Nephron (organoid): Measurements from ENCODE around the gene UBN2.
"Not testable (repeated sequence)": the region's sequence is repeated elsewhere in the genome, so short reads cannot be mapped to it uniquely, and the experiment has no call there.

Experiments used
- H3K27ac Mint-ChIP-seq, 3 experiments: 2 replicates each; pipeline ENCODE4 v1.8.0; 2020; ENCODE audit warnings: mixed read lengths in 3 of 3, mild to moderate bottlenecking in 2 of 3, moderate library complexity in 1 of 3
- H3K27me3 Mint-ChIP-seq: 2 replicates; pipeline ENCODE4 v1.8.0; 2021; ENCODE audit warnings: low read depth, mild to moderate bottlenecking, moderate library complexity, mixed read lengths
- H3K36me3 Mint-ChIP-seq: 2 replicates; pipeline ENCODE4 v1.8.0; 2020; ENCODE audit warnings: low read depth, mixed read lengths
- H3K4me1 Mint-ChIP-seq: 2 replicates; pipeline ENCODE4 v1.8.0; 2020; ENCODE audit warnings: mixed read lengths
- H3K4me3 Mint-ChIP-seq, 3 experiments: 2 replicates each; pipeline ENCODE4 v1.8.0; 2020; ENCODE audit warnings: mild to moderate bottlenecking in 3 of 3, mixed read lengths in 3 of 3, moderate library complexity in 2 of 3
- H3K9me3 Mint-ChIP-seq: 2 replicates; pipeline ENCODE4 v1.8.0; 2020; ENCODE audit warnings: mixed read lengths
- TF ChIP-seq, protein P1 (sequence below), 3 experiments: fragments of 200-600 bp; sonication (generic); IDR thresholded peaks; one replicate each; pipeline ENCODE4 v1.5.0; 2021; ENCODE audit warnings: antibody characterized with exemption in 3 of 3; ENCODE audit not compliant: unreplicated experiment in 3 of 3

Gene UBN2

DNA sequence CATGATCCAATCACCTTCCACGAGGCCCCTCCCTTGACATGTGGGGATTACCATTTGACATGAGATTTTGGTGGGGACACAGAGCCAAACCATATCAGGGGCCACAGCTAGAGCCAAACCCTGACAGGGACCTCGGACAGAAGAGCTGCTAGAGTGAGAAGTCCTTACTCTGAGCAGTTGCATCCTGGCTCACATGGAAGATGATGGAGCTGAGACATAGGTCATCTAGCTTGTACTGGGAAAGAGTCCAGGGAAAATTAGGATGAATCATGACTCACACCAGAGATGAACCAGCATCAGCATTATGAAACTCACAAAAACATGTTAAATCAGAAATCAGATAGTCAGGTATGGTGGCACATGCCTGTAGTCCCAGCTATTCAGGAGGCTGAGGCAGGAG lies 97.3 kb downstream of the UBN2 start:
- TF ChIP-seq, protein P1, sequence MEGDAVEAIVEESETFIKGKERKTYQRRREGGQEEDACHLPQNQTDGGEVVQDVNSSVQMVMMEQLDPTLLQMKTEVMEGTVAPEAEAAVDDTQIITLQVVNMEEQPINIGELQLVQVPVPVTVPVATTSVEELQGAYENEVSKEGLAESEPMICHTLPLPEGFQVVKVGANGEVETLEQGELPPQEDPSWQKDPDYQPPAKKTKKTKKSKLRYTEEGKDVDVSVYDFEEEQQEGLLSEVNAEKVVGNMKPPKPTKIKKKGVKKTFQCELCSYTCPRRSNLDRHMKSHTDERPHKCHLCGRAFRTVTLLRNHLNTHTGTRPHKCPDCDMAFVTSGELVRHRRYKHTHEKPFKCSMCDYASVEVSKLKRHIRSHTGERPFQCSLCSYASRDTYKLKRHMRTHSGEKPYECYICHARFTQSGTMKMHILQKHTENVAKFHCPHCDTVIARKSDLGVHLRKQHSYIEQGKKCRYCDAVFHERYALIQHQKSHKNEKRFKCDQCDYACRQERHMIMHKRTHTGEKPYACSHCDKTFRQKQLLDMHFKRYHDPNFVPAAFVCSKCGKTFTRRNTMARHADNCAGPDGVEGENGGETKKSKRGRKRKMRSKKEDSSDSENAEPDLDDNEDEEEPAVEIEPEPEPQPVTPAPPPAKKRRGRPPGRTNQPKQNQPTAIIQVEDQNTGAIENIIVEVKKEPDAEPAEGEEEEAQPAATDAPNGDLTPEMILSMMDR (IDR thresholded peaks at IDR 0.05; ENCODE audit: unreplicated experiment in 3 of 3), result no peak
- Mint-ChIP-seq H3K27me3 (peaks cover 4% of the 10 kb centered on the region), H3K4me3 (no peak overlapping the region), H3K36me3 (no peaks in the 10 kb centered on the region), H3K27ac (peak overlapping the region in 2 of 3 experiments; percentile 52 to 80), H3K9me3 (no peaks in the 10 kb centered on the region), H3K4me1 (peaks cover 9% of the 10 kb centered on the region)

DNA sequence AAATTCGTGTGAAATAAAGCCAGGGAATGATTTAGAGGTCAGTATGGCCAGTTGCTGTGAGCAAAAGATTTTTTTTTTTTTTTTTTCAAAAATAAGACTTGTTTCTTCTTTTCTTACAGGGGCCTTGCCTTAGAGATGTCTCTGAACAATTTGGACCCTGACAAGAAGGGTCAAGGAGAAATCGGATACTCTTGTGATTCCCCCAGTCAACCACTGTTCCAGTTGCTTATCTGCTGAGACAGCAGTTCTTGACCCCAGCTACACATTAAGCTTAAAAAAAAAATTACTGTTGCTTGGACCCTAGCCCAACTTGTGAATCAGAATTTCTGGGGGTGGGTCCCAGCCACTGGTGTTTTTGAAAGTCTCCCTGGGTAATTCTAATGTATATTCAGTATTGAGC lies 98.1 kb downstream of the UBN2 start:
- H3K36me3 Mint-ChIP-seq, result no peaks in the 10 kb centered on the region
- H3K4me1 Mint-ChIP-seq, result peaks cover 9% of the 10 kb centered on the region
- peak overlapping the region in 2 of 3 experiments; percentile 40 to 80 for H3K27ac Mint-ChIP-seq
- peaks cover 4% of the 10 kb centered on the region for H3K27me3 Mint-ChIP-seq
- H3K4me3 Mint-ChIP-seq, result no peak overlapping the region
- TF ChIP-seq, protein P1 (IDR thresholded peaks at IDR 0.05; ENCODE audit: unreplicated experiment in 3 of 3), result no peak
- no peaks in the 10 kb centered on the region for H3K9me3 Mint-ChIP-seq

DNA sequence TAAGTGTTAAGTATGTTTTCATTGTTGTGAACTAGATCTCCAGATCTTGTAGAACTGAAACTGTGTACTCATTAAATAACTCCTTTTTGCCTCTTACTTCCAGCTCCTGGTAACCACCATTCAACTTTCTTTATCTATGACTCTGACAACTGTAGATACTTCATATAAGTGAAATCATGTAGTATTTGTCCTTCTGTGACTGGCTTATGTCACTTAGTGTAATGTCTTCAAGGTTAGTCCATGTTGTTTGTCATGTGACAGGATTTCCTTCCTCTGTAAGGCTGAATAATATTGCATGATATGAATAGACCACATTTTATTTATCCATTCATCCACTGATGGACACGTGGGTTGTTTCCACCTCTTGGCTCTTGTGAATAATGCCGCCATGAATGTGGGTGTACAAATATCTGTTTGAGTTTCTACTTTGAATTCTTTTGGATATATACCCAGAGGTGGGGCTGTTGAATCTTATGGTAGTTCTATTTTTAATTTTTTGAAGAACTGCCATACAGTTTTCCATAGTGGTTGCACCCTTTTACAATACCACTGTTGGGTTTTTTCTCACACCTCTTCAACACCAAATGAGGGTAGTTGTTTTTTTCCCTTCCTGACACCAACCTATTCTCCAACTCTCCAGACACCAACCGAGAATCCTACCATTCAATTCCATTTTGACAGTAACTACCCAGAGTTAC lies 99.4 kb downstream of the UBN2 start:
- H3K27ac Mint-ChIP-seq, result no peak overlapping the region
- H3K36me3 Mint-ChIP-seq, result no peaks in the 10 kb centered on the region
- TF ChIP-seq, protein P1 (IDR thresholded peaks at IDR 0.05; ENCODE audit: unreplicated experiment in 3 of 3), result no peak
- H3K27me3 Mint-ChIP-seq, result peaks cover 4% of the 10 kb centered on the region
- peaks cover 9% of the 10 kb centered on the region for H3K4me1 Mint-ChIP-seq
- H3K9me3 Mint-ChIP-seq, result no peaks in the 10 kb centered on the region
- H3K4me3 Mint-ChIP-seq, result no peak overlapping the region

DNA sequence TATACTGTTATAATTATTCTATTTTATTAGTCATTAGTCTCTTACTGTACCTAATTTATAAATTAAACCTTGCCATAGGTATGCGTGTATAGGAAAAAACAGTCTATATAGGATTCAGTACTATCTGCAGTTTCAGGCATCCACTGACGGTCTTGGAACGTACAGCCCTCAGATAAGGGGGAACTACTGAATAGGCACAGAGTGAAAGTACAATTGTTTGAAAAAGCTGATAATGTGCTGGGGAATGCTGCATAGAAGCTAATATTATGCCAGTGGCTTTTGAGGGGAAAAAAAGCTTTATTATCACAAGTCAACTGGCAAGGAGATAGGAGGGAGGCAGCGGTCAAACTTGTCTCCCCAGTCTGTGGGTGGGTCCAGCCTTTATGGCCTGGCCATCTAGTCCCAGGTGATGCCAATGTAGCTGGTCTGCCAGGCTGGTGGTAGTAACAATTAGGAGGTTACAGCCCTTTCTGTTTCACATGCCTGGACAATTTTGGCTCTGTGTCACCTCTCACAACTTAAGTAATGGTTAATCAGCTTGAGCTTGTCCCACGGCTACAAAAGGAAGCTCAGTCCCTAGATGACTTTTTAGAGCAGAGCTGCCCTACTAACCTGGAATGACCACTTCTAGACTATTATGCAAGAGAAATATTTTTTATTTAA lies 101.8 kb downstream of the UBN2 start:
- Mint-ChIP-seq H3K27ac (no peak overlapping the region), H3K27me3 (peaks cover 4% of the 10 kb centered on the region), H3K36me3 (no peaks in the 10 kb centered on the region), H3K4me3 (no peak overlapping the region), H3K4me1 (peaks cover 9% of the 10 kb centered on the region), H3K9me3 (no peaks in the 10 kb centered on the region)
- TF ChIP-seq, protein P1 (IDR thresholded peaks at IDR 0.05; ENCODE audit: unreplicated experiment in 3 of 3), result no peak

DNA sequence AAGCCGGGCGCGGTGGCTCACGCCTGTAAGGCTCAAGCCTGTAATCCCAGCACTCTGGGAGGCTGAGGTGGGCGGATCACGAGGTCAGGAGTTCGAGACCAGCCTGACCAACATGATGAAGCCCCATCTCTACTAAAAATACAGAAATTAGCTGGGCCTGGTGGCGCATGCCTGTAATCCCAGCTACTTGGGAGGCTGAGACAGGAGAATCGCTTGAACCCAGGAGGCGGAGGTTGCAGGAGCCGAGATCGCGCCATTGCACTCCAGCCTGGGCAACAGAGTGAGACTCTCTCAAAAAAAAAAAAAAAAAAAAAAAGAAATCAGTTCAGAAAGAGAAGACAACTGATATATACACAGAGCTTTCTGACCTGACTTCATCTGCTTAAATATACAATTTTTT lies 102.4 kb downstream of the UBN2 start:
- H3K4me1 Mint-ChIP-seq, H3K27ac Mint-ChIP-seq, H3K27me3 Mint-ChIP-seq, H3K4me3 Mint-ChIP-seq, H3K36me3 Mint-ChIP-seq, H3K9me3 Mint-ChIP-seq: not testable (repeated sequence)

DNA sequence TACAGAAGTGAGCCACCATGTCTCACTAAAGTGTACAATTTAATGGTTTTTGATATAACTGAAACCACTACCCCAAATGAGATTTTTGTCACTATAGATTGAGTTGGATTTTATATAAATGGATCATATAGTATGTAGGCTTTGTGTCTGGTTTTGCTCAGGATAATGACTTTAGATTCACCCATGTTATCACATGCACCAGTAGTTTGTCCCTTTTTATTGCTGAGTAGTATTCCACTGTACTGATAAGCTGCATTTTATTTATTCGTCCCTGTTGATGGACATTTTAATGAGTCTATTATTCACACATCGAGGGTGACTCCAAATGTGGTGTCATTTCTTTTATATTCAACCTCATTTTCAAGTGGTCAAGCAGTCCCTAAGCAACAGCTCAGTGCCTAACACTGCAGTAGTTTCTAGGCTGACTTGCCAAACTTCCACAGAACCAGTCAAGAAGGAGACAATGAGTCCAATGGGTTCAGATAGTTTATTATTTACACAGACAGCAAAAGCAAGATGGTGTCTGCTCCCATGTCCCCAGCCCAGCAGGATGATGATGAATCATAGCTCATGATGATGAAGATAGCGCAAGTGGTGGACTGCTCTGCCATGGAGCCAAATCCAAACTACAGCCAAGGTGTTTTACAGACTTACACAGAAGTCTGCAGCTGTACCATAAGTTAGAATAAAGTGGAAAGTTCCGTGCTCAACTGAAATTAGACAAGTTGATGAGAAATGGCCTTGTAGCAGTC lies 103.5 kb downstream of the UBN2 start:
- no peak overlapping the region for H3K4me3 Mint-ChIP-seq
- H3K27me3 Mint-ChIP-seq, result peaks cover 4% of the 10 kb centered on the region
- no peaks in the 10 kb centered on the region for H3K36me3 Mint-ChIP-seq
- TF ChIP-seq, protein P1 (IDR thresholded peaks at IDR 0.05; ENCODE audit: unreplicated experiment in 3 of 3), result no peak
- no peak overlapping the region for H3K27ac Mint-ChIP-seq
- peaks cover 4% of the 10 kb centered on the region for H3K4me1 Mint-ChIP-seq
- peaks cover 5% of the 10 kb centered on the region for H3K9me3 Mint-ChIP-seq
